Cerebellar nuclear complex (tissue), 1 donor: ENCODE results near the gene RAB10.

Experiments used
- DNase-seq, 2 experiments: peaks; one replicate each; lab custom pipeline; 2025; lab: John Stamatoyannopoulos, UW

The RAB10 gene

GRCh38 chr2:26178746-26179436 lies 145.0 kb downstream of the RAB10 start:
- no peak for DNase-seq

DNA sequence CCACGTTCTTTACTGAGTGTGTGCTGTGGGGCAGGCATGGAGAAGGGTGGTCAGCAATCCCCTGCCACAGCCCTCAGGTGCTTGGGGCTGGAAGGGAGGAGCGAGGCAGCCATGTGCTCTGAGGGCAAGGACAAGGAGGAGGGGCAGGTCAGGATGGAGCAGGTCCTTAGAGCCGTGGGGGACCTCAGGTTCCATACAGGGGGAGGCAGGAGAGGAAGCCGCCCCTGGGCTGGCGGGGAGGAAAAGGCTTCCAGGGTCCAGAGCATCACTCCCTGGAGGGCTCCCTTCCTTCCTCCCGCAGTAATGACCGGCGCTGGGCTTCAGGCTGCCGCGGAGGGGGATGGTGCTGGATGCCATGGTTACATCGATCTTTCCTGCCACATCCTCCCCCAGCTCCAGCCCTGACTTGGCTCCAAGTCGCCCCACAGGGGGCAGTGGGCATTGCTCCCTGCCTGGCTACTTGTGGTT lies 145.6 kb downstream of the RAB10 start:
- DNase-seq: no peak

DNA sequence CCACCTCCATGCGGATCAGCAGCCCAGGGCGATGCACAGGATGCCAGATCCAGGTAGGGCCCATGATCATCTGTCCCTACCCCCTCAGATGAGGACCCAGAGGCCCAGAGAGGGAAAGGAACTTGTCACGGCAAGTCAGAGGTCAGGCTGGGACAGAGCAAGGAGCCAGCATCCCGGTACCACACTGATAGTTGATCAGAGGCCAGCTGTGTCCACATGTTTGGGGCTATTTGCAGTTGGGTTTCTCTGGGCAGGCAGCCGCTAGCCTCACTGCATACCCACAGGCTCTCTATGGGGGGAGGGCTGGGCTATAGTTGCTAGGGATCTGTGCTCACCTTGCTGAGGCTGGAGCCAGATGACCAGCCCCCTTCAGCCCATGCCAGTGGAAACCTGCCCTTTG lies 148.6 kb downstream of the RAB10 start:
- DNase-seq: no peak

DNA sequence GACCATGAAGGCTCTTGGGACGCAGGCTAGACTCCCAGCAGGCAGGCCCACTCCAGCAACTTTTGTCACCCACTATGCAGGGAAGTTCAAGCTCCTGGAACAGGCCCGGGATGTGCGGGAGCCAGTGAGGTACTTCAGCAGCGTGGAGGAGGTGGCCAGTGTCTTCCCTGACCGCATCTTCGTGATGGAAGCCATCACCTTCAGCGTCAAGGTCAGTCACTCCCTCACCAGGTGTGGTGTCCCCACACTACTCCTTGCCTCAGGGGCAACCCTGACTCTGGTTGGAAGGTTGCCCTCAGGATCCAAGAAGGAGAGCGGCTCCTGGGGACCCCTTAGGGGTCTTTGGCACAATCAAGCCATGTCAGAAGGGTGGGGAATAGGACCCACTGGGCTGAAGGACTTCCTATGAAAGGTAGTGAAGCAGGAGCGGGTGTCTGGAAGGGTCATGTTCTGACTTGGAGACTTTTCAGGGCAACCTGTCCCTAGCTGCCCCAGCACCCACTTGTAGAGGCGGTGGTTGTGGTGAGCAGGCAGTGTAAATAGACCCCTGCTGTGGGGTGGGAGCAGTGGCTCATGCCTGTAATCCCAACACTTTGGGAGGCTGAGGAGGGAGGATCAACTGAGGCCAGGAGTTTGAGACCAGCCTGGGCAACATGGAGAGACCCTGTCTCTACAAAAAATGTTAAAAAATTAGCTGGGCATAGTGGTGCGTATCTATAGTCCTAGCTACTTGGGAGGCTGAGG lies 149.2 kb downstream of the RAB10 start:
- no peak for DNase-seq

GRCh38 chr2:26184121-26184520 lies 150.2 kb downstream of the RAB10 start:
- DNase-seq: no peak

DNA sequence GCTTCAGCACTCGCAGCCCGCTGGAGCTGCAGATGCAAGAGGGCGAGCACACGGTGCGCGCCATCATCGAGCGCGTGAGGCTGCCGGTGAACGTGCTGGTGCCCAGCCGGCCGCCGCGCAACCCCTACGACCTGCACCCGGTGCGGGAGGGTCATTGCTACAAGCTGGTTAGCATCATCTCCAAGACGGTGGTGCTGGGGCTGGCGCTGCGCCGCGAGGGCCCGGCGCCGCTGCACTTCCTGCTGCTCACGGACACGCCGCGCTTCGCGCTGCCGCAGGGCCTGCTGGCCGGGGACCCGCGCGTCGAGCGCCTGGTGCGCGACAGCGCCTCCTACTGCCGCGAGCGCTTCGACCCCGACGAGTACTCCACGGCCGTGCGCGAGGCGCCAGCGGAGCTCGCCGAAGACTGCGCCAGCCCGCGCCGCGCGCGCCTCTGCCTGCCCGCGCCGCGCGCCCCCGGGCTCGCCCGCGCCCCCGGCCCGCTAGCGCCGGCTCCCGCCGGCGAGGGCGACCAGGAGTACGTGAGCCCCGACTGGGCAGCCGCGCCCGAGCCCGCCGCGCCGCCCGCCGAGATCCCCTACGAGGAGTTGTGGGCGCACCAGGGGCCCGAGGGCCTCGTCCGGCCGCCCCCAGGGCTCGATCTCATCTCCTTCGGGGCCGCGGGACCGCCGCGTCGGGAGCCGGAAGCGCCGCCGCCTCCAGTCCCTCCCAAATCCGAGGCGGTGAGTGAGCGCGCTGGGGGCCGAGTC lies 150.8 kb downstream of the RAB10 start:
- no peak for DNase-seq

- DNase-seq: no peak
Measured at GRCh38 chr2:26185304-26185928, 151.5 kb downstream of the RAB10 start.

DNA sequence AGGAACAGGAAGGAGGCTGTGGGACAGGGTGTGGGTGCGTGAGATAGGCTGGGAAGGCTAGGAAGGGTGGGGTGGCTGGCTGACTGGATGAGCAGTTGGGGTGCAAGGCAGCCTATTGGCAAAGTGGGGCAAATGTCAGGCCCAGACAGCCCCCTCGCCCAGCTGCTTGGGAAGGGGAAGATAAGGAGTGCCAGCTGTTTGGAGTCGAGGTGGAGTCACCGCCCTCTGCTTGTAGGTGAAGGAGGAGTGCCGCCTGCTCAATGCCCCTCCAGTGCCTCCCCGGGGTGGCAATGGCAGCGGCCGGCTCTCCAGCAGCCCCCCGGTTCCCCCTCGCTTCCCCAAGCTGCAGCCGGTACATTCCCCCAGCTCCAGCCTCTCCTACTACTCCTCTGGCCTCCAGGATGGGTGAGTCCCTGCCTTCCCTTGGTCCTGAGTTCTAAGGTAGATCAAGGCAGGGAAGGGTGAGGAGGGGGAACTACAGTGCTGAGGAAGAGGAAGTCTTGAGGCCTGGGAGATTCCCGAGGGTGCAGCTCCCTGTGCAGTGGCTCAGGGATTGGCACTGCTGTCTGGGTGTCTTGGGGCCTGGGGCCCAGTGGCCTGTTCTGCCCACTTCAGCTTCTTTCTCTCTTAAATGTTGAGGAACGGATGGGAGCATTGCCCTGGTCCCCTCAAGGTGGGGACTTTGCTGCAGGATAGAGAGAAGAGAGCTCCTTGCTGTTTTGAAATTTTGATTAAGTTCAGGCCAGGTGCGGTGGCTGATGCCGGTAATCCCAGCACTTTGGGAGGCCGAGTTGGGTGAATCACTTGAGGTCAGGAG lies 152.3 kb downstream of the RAB10 start:
- DNase-seq: no peak
